ENCODE measurements around the gene KNL1.

- no peak for TF ChIP-seq CTCF (IDR thresholded peaks at IDR 0.05)
- TF ChIP-seq ZFX (IDR thresholded peaks at IDR 0.05; ENCODE audit: borderline replicate concordance): no peak
Observed at GRCh38 chr15:40548610-40549009, 45.4 kb upstream of the KNL1 start.
